ENCODE measurements around the gene PDE1A.

GRCh38 chr2:182436252-182436651 lies 9.4 kb upstream of the PDE1A start:
- TF ChIP-seq POLR2AphosphoS5 (IDR thresholded peaks at IDR 0.05; ENCODE audit: low read depth, low read length) (no peak), REST (IDR thresholded peaks at IDR 0.05; ENCODE audit: insufficient read depth in 1 of 2, low read depth in 2 of 2, low read length in 2 of 2) (no peak), SIN3A (IDR thresholded peaks at IDR 0.05; ENCODE audit: borderline replicate concordance, insufficient read depth, low read length) (no peak), TAF1 (IDR thresholded peaks at IDR 0.05; ENCODE audit: borderline replicate concordance, insufficient read depth, low read length) (no peak)
